HS-27A (cell line): ENCODE measurements around the gene ANKRD24.
"Not testable (repeated sequence)": the region's sequence is repeated elsewhere in the genome, so short reads cannot be mapped to it uniquely, and the experiment has no call there.

Experiments used
- DNase-seq: peaks from one replicate; pipeline ENCODE4 v3.0.0-alpha.2; 2012; ENCODE audit warnings: low read depth, missing footprints

The ANKRD24 gene

GRCh38 chr19:4182084-4182810, at the start of gene ANKRD24, which contains the start of gene SIRT6:
Gene ANKRD24, plus strand, starts transcription at chr19:4182689. Its CDS starts 3,737 bp downstream, at chr19:4186426.
Gene SIRT6, minus strand, starts transcription at chr19:4182563. Its CDS starts 24 bp downstream, at chr19:4182539.
- DNase-seq: peak; percentile 74

- DNase-seq: no peak
Observed at GRCh38 chr19:4134351-4134750, 48.1 kb upstream of the ANKRD24 start.

- DNase-seq: not testable (repeated sequence)
Observed at GRCh38 chr19:4135386-4135785, 47.1 kb upstream of the ANKRD24 start.

- no peak for DNase-seq
Observed at GRCh38 chr19:4136680-4137088, 45.8 kb upstream of the ANKRD24 start.

- no peak for DNase-seq
Observed at GRCh38 chr19:4138445-4138844, 44.0 kb upstream of the ANKRD24 start.

- DNase-seq: no peak
Observed at GRCh38 chr19:4139614-4140236, 42.8 kb upstream of the ANKRD24 start.

- no peak for DNase-seq
Observed at GRCh38 chr19:4140237-4140711, 42.2 kb upstream of the ANKRD24 start.

GRCh38 chr19:4142916-4143315, 39.6 kb upstream of the ANKRD24 start:
- DNase-seq: not testable (repeated sequence)

GRCh38 chr19:4144666-4145249, 37.7 kb upstream of the ANKRD24 start:
- no peak for DNase-seq

- DNase-seq: no peak
Observed at GRCh38 chr19:4149518-4150288, 32.8 kb upstream of the ANKRD24 start.

- no peak for DNase-seq
Observed at GRCh38 chr19:4151623-4152022, 30.9 kb upstream of the ANKRD24 start.

GRCh38 chr19:4152241-4152998, 30.1 kb upstream of the ANKRD24 start:
- no peak for DNase-seq

- no peak for DNase-seq
Observed at GRCh38 chr19:4154571-4155312, 27.7 kb upstream of the ANKRD24 start.

- DNase-seq: no peak
Observed at GRCh38 chr19:4157164-4157563, 25.3 kb upstream of the ANKRD24 start.

GRCh38 chr19:4157971-4158370, 24.5 kb upstream of the ANKRD24 start:
- not testable (repeated sequence) for DNase-seq

- DNase-seq: no peak
Observed at GRCh38 chr19:4161415-4162077, 20.9 kb upstream of the ANKRD24 start.

GRCh38 chr19:4164262-4164661, 18.2 kb upstream of the ANKRD24 start:
- DNase-seq: no peak

- DNase-seq: no peak
Observed at GRCh38 chr19:4171676-4172075, 10.8 kb upstream of the ANKRD24 start.

- DNase-seq: no peak
Observed at GRCh38 chr19:4172861-4173473, 9.5 kb upstream of the ANKRD24 start.
